HepG2 (cell line): Measurements from ENCODE around the gene SLC23A2.

Experiments used
- CREB1 ChIP-seq, 2 experiments: fragments of 450-650 bp in 1 of 2; IDR thresholded peaks; 2 replicates each; pipeline ENCODE4 v1.6.1; 2016 to 2017; ENCODE audit warnings: control low read depth in 1 of 2, mild to moderate bottlenecking in 1 of 2, missing compliant biosample characterization in 1 of 2, missing genetic modification characterization in 1 of 2
- CTCF ChIP-seq: sonication (generic); formaldehyde crosslinking; IDR thresholded peaks from 2 replicates; pipeline ENCODE4 v1.5.0; 2020; ENCODE audit warnings: mild to moderate bottlenecking, missing genetic modification reagents, moderate library complexity
- EP300 ChIP-seq, 3 experiments: sonication (generic) in 1 of 3; formaldehyde crosslinking in 1 of 3; IDR thresholded peaks; 2 replicates each; pipeline versions ENCODE4 v1.5.1 to v1.6.1; 2011 to 2020; ENCODE audit warnings: low read depth in 2 of 3, low read length in 2 of 3, borderline replicate concordance in 1 of 3, improper control_type of control experiment in 1 of 3, mild to moderate bottlenecking in 1 of 3, missing genetic modification reagents in 1 of 3, moderate library complexity in 1 of 3
- EZH2 ChIP-seq: conservative IDR thresholded peaks from 2 replicates; pipeline ENCODE4 v1.6.1; 2012; ENCODE audit warnings: mild to moderate bottlenecking, low read depth, low read length, moderate library complexity
- GTF2F1 ChIP-seq: fragments of 150-350 bp; IDR thresholded peaks from 2 replicates; pipeline ENCODE4 v1.6.1; 2014; ENCODE audit warnings: low read length
- IRF2 ChIP-seq: IDR thresholded peaks from 2 replicates; pipeline ENCODE4 v1.6.1; 2018; ENCODE audit warnings: missing genetic modification reagents, missing compliant biosample characterization
- KDM1A ChIP-seq: IDR thresholded peaks from 2 replicates; pipeline ENCODE4 v1.6.1; 2016; ENCODE audit warnings: missing compliant biosample characterization
- PTBP1 ChIP-seq: fragments of 200-400 bp; formaldehyde crosslinking; IDR thresholded peaks from 2 replicates; pipeline ENCODE4 v1.6.1; 2018; ENCODE audit warnings: low read length, low read depth; ENCODE audit not compliant: poor library complexity, severe bottlenecking
- ZBTB33 ChIP-seq: sonication (generic); formaldehyde crosslinking; IDR thresholded peaks from 2 replicates; pipeline ENCODE4 v1.4.0; 2020; ENCODE audit warnings: missing genetic modification reagents
- ZFP41 ChIP-seq: sonication (generic); formaldehyde crosslinking; IDR thresholded peaks from 2 replicates; pipeline ENCODE4 v1.4.0; 2020; ENCODE audit warnings: mild to moderate bottlenecking, missing genetic modification reagents, borderline replicate concordance
- ZNF615 ChIP-seq: sonication (generic); formaldehyde crosslinking; IDR thresholded peaks from 2 replicates; pipeline ENCODE4 v1.5.0; 2020; ENCODE audit warnings: mild to moderate bottlenecking, missing genetic modification reagents, borderline replicate concordance
- ZNF792 ChIP-seq: IDR thresholded peaks from 2 replicates; pipeline ENCODE4 v1.6.1; 2016
- TF ChIP-seq, protein P1 (sequence below): sonication (generic); formaldehyde crosslinking; IDR thresholded peaks from 2 replicates; pipeline ENCODE4 v1.8.0; 2022; ENCODE audit warnings: mild to moderate bottlenecking, missing genetic modification reagents, moderate library complexity
- TF ChIP-seq, protein P2 (sequence below): sonication (generic); formaldehyde crosslinking; IDR thresholded peaks from 2 replicates; pipeline ENCODE4 v1.4.0; 2020; ENCODE audit warnings: missing genetic modification reagents, borderline replicate concordance

- no peak for TF ChIP-seq CTCF (CRISPR knock-in tag)
- no peak for TF ChIP-seq ZFP41 (CRISPR knock-in tag)
- TF ChIP-seq PTBP1, result no peak
- TF ChIP-seq GTF2F1, result no peak
- no peak for TF ChIP-seq IRF2
- TF ChIP-seq, protein P1, sequence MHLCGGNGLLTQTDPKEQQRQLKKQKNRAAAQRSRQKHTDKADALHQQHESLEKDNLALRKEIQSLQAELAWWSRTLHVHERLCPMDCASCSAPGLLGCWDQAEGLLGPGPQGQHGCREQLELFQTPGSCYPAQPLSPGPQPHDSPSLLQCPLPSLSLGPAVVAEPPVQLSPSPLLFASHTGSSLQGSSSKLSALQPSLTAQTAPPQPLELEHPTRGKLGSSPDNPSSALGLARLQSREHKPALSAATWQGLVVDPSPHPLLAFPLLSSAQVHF (CRISPR knock-in tag), result no peak
- TF ChIP-seq ZNF615 (CRISPR knock-in tag), result no peak
- TF ChIP-seq, protein P2, sequence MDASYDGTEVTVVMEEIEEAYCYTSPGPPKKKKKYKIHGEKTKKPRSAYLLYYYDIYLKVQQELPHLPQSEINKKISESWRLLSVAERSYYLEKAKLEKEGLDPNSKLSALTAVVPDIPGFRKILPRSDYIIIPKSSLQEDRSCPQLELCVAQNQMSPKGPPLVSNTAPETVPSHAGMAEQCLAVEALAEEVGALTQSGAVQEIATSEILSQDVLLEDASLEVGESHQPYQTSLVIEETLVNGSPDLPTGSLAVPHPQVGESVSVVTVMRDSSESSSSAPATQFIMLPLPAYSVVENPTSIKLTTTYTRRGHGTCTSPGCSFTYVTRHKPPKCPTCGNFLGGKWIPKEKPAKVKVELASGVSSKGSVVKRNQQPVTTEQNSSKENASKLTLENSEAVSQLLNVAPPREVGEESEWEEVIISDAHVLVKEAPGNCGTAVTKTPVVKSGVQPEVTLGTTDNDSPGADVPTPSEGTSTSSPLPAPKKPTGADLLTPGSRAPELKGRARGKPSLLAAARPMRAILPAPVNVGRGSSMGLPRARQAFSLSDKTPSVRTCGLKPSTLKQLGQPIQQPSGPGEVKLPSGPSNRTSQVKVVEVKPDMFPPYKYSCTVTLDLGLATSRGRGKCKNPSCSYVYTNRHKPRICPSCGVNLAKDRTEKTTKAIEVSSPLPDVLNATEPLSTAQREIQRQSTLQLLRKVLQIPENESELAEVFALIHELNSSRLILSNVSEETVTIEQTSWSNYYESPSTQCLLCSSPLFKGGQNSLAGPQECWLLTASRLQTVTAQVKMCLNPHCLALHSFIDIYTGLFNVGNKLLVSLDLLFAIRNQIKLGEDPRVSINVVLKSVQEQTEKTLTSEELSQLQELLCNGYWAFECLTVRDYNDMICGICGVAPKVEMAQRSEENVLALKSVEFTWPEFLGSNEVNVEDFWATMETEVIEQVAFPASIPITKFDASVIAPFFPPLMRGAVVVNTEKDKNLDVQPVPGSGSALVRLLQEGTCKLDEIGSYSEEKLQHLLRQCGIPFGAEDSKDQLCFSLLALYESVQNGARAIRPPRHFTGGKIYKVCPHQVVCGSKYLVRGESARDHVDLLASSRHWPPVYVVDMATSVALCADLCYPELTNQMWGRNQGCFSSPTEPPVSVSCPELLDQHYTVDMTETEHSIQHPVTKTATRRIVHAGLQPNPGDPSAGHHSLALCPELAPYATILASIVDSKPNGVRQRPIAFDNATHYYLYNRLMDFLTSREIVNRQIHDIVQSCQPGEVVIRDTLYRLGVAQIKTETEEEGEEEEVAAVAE (CRISPR knock-in tag), result no peak
- TF ChIP-seq ZNF792, result no peak
- no peak for TF ChIP-seq KDM1A (CRISPR knock-in tag)
- no peak for TF ChIP-seq ZBTB33 (CRISPR knock-in tag)
- TF ChIP-seq EP300 (IDR thresholded peaks at IDR 0.05; ENCODE audit: low read depth in 2 of 2, low read length in 2 of 2), result no peak
- TF ChIP-seq EP300 (CRISPR knock-in tag; IDR thresholded peaks at IDR 0.05; ENCODE audit: borderline replicate concordance), result no peak
- TF ChIP-seq EZH2, result no peak
- no peak for TF ChIP-seq CREB1 (IDR thresholded peaks at IDR 0.05)
- no peak for TF ChIP-seq CREB1 (CRISPR knock-in tag; IDR thresholded peaks at IDR 0.05)
Observed at GRCh38 chr20:5045906-5046305, 44.6 kb upstream of the SLC23A2 start.
